GM19438 (cell line): ENCODE data around the gene GSTM1.
"Not testable (repeated sequence)": the region's sequence is repeated elsewhere in the genome, so short reads cannot be mapped to it uniquely, and the experiment has no call there.

Source experiments
- ATAC-seq: cut with Tn5 transposase; IDR thresholded peaks from one replicate; pipeline ENCODE4 v1.9.1; 2021; ENCODE audit warnings: low read depth; ENCODE audit not compliant: unreplicated experiment

Gene GSTM1

GRCh38 chr1:109695138-109695537 is 7.5 kb downstream of the GSTM1 start:
- ATAC-seq: not testable (repeated sequence)

- ATAC-seq: no peak
These were observed 9.4 kb downstream of the GSTM1 start for GRCh38 chr1:109697066-109697465.

- not testable (repeated sequence) for ATAC-seq
These were observed 10.2 kb downstream of the GSTM1 start for GRCh38 chr1:109697861-109698260.

- ATAC-seq: not testable (repeated sequence)
These were observed 15.3 kb downstream of the GSTM1 start for GRCh38 chr1:109702940-109703339.

GRCh38 chr1:109704173-109704572 is 16.6 kb downstream of the GSTM1 start:
- ATAC-seq: no peak

- ATAC-seq: no peak
These were observed 17.8 kb downstream of the GSTM1 start for GRCh38 chr1:109705411-109705810.

- ATAC-seq: not testable (repeated sequence)
These were observed 21.3 kb downstream of the GSTM1 start for GRCh38 chr1:109708949-109709348.

- ATAC-seq: not testable (repeated sequence)
These were observed 22.2 kb downstream of the GSTM1 start for GRCh38 chr1:109709822-109710221.

- ATAC-seq: not testable (repeated sequence)
These were observed 24.1 kb downstream of the GSTM1 start, which contains the start of gene GSTM5 for GRCh38 chr1:109711593-109712320. Gene GSTM5, plus strand, starts transcription at chr1:109712251. Its CDS starts 62 bp downstream, at chr1:109712313.

GRCh38 chr1:109712321-109712864 is 24.8 kb downstream of the GSTM1 start:
- ATAC-seq: no peak

GRCh38 chr1:109713636-109714035 is 26.0 kb downstream of the GSTM1 start:
- no peak for ATAC-seq

- no peak for ATAC-seq
These were observed 27.2 kb downstream of the GSTM1 start for GRCh38 chr1:109714661-109715372.

GRCh38 chr1:109716121-109716520 is 28.5 kb downstream of the GSTM1 start:
- no peak for ATAC-seq

- ATAC-seq: no peak
These were observed 29.0 kb downstream of the GSTM1 start for GRCh38 chr1:109716570-109717090.

GRCh38 chr1:109717729-109718128 is 30.1 kb downstream of the GSTM1 start:
- ATAC-seq: no peak

- no peak for ATAC-seq
These were observed 30.9 kb downstream of the GSTM1 start for GRCh38 chr1:109718495-109718894.

- no peak for ATAC-seq
These were observed 31.8 kb downstream of the GSTM1 start for GRCh38 chr1:109719337-109719837.

- ATAC-seq: no peak
These were observed 33.4 kb downstream of the GSTM1 start for GRCh38 chr1:109721042-109721441.

GRCh38 chr1:109721971-109722370 is 34.4 kb downstream of the GSTM1 start:
- no peak for ATAC-seq

GRCh38 chr1:109722908-109723691 is 35.5 kb downstream of the GSTM1 start:
- no peak for ATAC-seq
